GM06990 (cell line): ENCODE data around the gene OBP2B.

Experiments
- DNase-seq: peaks from one replicate; pipeline ENCODE4 v3.0.0-alpha.2; 2011; ENCODE audit not compliant: insufficient read length; ENCODE audit errors: extremely low read depth
- H3K27me3 ChIP-seq: replicated peaks from 2 replicates; pipeline ENCODE4 v1.6.0; 2011; ENCODE audit warnings: low read length; ENCODE audit not compliant: control insufficient read depth, insufficient read depth
- H3K36me3 ChIP-seq: 2 replicates; pipeline ENCODE4 v1.5.1; 2011; ENCODE audit warnings: low read length; ENCODE audit not compliant: control insufficient read depth, insufficient read depth
- H3K4me3 ChIP-seq: replicated peaks from 2 replicates; pipeline ENCODE4 v1.5.1; 2011; ENCODE audit warnings: low read depth, mild to moderate bottlenecking, control low read depth, low read length
- CTCF ChIP-seq: IDR thresholded peaks from 2 replicates; pipeline ENCODE4 v1.5.1; 2011; ENCODE audit warnings: low read length, control low read depth, mild to moderate bottlenecking, inconsistent platforms; ENCODE audit not compliant: insufficient read depth, poor library complexity, severe bottlenecking

Gene OBP2B

DNA sequence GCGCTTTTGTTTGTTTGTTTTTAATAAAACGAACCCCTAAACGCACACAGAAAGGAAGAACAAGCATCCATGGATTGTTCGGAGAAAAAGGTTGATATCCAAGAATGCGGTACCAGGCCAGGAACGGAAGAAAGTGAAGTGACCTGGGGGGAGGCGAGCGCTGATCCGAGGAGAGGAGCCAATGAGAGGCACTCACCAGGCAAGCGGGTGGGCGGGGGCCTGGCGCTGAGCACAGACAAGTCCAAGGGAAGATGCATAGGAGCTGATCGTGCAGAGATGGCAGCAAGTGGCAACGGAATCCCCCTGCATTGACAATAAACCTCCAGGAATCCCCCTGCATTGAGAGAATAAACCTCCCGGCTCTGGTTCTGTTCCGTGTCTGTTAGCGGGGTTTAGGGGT, 8.4 kb downstream of the OBP2B start:
- H3K27me3 ChIP-seq = peaks cover 1% of the 10 kb centered on the region; the same call in 1 of the 2 replicates
- no peak overlapping the region for H3K4me3 ChIP-seq
- TF ChIP-seq CTCF = no peak
- no peak for DNase-seq
- H3K36me3 ChIP-seq = no peaks in the 10 kb centered on the region

DNA sequence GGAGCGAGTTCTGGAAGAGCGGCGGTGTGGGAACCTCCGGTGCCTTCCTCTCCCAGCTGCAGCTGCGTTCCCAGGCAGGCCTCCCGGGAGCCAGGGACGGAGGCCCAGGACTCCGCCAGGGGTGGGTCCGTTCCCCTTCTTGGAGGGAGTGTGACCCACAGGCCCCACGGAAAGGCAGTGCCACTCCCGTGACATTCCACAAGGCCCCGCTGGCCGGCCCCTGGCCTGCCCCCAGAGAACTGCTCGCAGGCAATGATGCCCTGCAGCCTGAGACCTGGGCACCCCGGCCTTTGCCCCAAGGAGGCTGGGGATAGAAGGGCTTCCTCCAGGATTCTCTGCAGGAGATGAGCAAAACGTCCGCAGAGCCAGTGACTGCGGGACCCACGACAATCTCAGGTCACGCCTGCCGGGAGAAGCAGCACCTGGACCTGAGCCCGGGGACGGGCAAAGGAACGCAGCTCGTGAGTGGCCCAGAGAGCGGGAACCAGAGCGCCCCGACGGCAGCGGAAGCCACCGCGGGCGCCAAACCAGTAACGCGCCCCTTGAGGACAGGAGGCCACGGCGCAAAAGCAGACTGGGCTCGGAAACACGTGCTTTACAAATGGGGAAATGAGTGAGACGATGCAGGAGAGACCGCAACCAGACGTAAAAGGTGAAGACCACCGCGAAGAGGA, 9.3 kb downstream of the OBP2B start:
- Histone ChIP-seq H3K4me3 (no peak overlapping the region), H3K27me3 (peaks cover 1% of the 10 kb centered on the region; the same call in 1 of the 2 replicates), H3K36me3 (no peaks in the 10 kb centered on the region)
- TF ChIP-seq CTCF = no peak
- DNase-seq = peak; percentile 29

DNA sequence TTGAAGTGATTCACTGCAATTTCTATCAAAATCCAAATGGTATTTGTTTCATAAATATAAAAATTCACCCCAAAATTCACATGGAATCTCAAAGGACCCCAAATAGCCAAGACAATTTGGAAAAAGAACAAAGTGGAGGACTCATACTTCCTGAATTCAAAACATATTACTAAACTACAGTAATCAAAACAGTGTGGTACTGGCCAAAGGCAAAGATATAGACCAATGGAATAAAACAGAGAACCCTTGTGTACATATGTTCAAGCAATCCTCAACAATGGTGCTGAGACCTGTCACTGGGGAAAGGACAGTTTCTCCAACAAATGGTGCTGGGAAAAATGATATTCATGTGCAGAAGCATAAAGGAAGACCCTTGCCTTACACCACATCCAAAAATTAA, 14.0 kb downstream of the OBP2B start:
- H3K36me3 ChIP-seq = no peaks in the 10 kb centered on the region
- H3K27me3 ChIP-seq = no peaks in the 10 kb centered on the region; the same call in 1 of the 2 replicates

DNA sequence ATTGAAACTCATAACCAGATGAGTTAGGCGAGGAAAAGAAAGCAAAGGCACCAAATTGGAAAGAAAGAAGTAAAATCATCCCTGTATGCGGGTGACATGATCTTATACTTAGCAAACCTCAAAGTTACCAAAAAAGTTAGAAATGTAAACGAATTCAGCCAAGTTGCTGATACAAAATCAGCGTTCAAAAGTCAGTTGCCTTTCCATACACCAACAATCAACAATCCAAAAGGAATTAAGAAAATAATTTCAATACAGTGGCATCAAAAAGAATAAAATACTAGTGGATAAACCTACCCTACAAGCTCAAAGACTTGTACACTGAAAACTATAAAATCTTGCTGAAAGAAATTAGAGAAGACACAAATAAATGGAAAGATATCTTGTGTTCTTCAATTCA, 14.5 kb downstream of the OBP2B start:
- no peak for DNase-seq
- no peak for TF ChIP-seq CTCF
- Histone ChIP-seq H3K27me3 (no peaks in the 10 kb centered on the region; the same call in 1 of the 2 replicates), H3K4me3 (no peak overlapping the region), H3K36me3 (no peaks in the 10 kb centered on the region)

More for the DNA sequence above, 14.0 kb downstream of the OBP2B start:
- H3K4me3 ChIP-seq = no peak overlapping the region
- no peak for TF ChIP-seq CTCF
- no peak for DNase-seq

DNA sequence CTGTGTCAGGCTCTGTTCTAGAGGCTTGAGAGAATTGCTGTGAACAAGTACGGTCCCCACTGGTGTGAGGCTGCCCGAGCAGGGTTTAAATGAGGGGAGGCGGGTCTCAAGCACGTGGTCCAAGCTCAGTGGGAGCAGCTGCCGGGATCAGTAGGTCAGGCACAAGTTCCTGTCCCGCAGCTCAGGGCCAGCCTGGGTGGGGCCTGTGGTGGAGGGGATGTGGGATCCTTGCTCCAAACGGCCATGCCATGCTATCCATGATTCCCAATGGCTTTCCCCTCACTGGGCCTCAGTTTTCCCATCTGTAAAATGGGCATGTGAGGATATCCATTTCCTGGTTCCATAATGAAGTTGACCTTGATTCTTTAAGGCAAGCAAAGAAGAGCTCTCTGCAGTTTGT, 17.1 kb downstream of the OBP2B start:
- Histone ChIP-seq H3K27me3 (no peaks in the 10 kb centered on the region; the same call in 1 of the 2 replicates), H3K36me3 (no peaks in the 10 kb centered on the region), H3K4me3 (no peak overlapping the region)
- no peak for TF ChIP-seq CTCF
- no peak for DNase-seq

GRCh38 chr9:133189826-133190225, 19.2 kb downstream of the OBP2B start:
- no peak for TF ChIP-seq CTCF
- Histone ChIP-seq H3K36me3 (no peaks in the 10 kb centered on the region), H3K4me3 (no peak overlapping the region), H3K27me3 (no peaks in the 10 kb centered on the region; the same call in 1 of the 2 replicates)
- DNase-seq = no peak
